Measurements from ENCODE around the gene MINAR2. TPM values are rescaled to one million over a fixed set of nuclear protein-coding genes. Genes with fewer than 3 reads are reported as not detected.

MINAR2 gene
- total and polyA plus RNA-seq, 4 donors = 0.09 TPM; not detected in 3

DNA sequence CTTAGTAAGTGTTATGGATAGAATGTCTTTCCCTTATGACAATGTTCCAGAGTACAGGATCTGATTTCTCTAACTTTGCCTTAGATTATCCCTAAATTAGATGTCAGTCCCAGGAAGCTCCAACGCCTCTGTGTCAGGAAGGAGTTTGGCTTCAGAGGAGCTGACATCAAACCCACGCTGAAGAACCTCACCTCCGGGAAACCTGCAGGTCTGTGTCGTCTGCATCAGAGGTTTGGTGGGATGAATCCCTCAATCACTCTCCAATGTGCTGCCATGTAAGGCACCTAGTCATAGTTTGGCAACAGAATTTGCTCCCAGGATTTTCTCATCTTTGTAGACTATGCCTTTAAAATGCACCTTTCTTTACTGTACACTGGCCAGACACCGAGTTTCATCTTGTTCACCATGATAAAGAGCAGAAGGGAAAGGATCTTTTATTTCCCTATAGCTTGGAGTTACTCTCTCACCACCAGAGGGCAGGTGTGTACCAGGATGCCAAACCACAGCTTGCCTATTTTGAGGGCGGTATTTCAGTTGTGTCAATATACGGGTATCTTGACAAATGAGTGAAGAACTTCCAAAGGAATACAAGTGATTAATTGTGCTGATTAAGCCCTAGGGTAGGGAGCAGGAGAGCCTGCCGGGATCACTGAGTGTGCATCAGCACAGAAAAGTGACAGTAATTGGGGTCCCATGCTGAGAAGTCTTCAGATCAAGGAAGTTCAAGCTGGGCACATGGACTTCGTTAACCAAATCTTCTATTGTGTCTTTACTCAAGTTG is 23.4 kb downstream of the MINAR2 start:
- no peaks in the 10 kb centered on the region for H3K27me3 ChIP-seq (ENCODE audit: control insufficient read depth in 3 of 3, insufficient read depth in 3 of 3, low read length in 2 of 3)
- WGBS, 2 donors = 39 to 46% methylated on average over 9 of the region's 9 CpGs
- H3K27ac ChIP-seq (ENCODE audit: low read depth in 1 of 2, low read length in 1 of 2) = no peak overlapping the region
- TF ChIP-seq CTCF (IDR thresholded peaks at IDR 0.05; ENCODE audit: control extremely low read depth, extremely low read depth) = peak; percentile 55
- H3K9ac ChIP-seq (ENCODE audit: insufficient read depth in 1 of 2, low read length in 2 of 2) = no peak overlapping the region
- H3K4me3 ChIP-seq = no peak overlapping the region
- DNase-seq = peak; percentile 48 to 71 (median 70)
- H3K9me3 ChIP-seq (ENCODE audit: control insufficient read depth in 4 of 4, insufficient read depth in 3 of 4, low read length in 3 of 4) = no peaks in the 10 kb centered on the region
- H3K36me3 ChIP-seq (ENCODE audit: control insufficient read depth in 4 of 4, insufficient read depth in 4 of 4, low read length in 4 of 4) = no peaks in the 10 kb centered on the region
- H3K4me1 ChIP-seq (ENCODE audit: control insufficient read depth in 5 of 5, insufficient read depth in 5 of 5, low read length in 5 of 5) = peaks cover 0 to 14% (median 7%) of the 10 kb centered on the region in 5 donors
- ATAC-seq (ENCODE audit: insufficient read depth, low FRiP score) = peak; percentile 75

- Histone ChIP-seq H3K9me3 (ENCODE audit: control insufficient read depth in 4 of 4, insufficient read depth in 3 of 4, low read length in 3 of 4) (no peaks in the 10 kb centered on the region), H3K36me3 (ENCODE audit: control insufficient read depth in 4 of 4, insufficient read depth in 4 of 4, low read length in 4 of 4) (no peaks in the 10 kb centered on the region), H3K9ac (ENCODE audit: insufficient read depth in 1 of 2, low read length in 2 of 2) (no peak overlapping the region), H3K4me1 (ENCODE audit: control insufficient read depth in 5 of 5, insufficient read depth in 5 of 5, low read length in 5 of 5) (peaks cover 0 to 14% (median 7%) of the 10 kb centered on the region in 5 donors), H3K27ac (ENCODE audit: low read depth in 1 of 2, low read length in 1 of 2) (no peak overlapping the region), H3K4me3 (no peak overlapping the region), H3K27me3 (ENCODE audit: control insufficient read depth in 3 of 3, insufficient read depth in 3 of 3, low read length in 2 of 3) (no peaks in the 10 kb centered on the region)
- no peak for TF ChIP-seq CTCF (IDR thresholded peaks at IDR 0.05; ENCODE audit: control extremely low read depth, extremely low read depth)
- no peak for ATAC-seq (ENCODE audit: insufficient read depth, low FRiP score)
- no peak for DNase-seq
- 86 to 95% methylated on average over 5 of the region's 5 CpGs for WGBS, 2 donors
These were observed 25.5 kb downstream of the MINAR2 start for GRCh38 chr5:129773376-129773775.

- Histone ChIP-seq H3K27me3 (ENCODE audit: control insufficient read depth in 3 of 3, insufficient read depth in 3 of 3, low read length in 2 of 3) (no peaks in the 10 kb centered on the region), H3K4me1 (ENCODE audit: control insufficient read depth in 5 of 5, insufficient read depth in 5 of 5, low read length in 5 of 5) (no peaks in the 10 kb centered on the region), H3K36me3 (ENCODE audit: control insufficient read depth in 4 of 4, insufficient read depth in 4 of 4, low read length in 4 of 4) (no peaks in the 10 kb centered on the region), H3K9ac (ENCODE audit: insufficient read depth in 1 of 2, low read length in 2 of 2) (no peak overlapping the region), H3K9me3 (ENCODE audit: control insufficient read depth in 4 of 4, insufficient read depth in 3 of 4, low read length in 3 of 4) (peaks cover 0 to 4% (median 0%) of the 10 kb centered on the region in 4 donors), H3K27ac (ENCODE audit: low read depth in 1 of 2, low read length in 1 of 2) (no peak overlapping the region), H3K4me3 (no peak overlapping the region)
- 84 to 91% methylated on average over 2 of the region's 2 CpGs for WGBS, 2 donors
- DNase-seq (no peak), ATAC-seq (ENCODE audit: insufficient read depth, low FRiP score) (no peak)
- TF ChIP-seq CTCF (IDR thresholded peaks at IDR 0.05; ENCODE audit: control extremely low read depth, extremely low read depth) = no peak
These were observed 33.7 kb downstream of the MINAR2 start for GRCh38 chr5:129781594-129781993.

Data from lung (tissue), 12 donors.